Progenitor cell of endocrine pancreas (in vitro differentiated cells): ENCODE measurements around the gene SNX9. TPM values are rescaled to one million over a fixed set of nuclear protein-coding genes. Genes with fewer than 3 reads are reported as not detected.
A peak's percentile ranks its signal among the peaks of the same experiment; 100 is the strongest.

Experiments used
- DNase-seq: peaks from one replicate; pipeline ENCODE4 v3.0.0; 2021; ENCODE audit warnings: low spot score; ENCODE audit not compliant: unreplicated experiment
- H3K27ac Mint-ChIP-seq: 2 replicates; pipeline ENCODE4 v1.8.0; 2021; ENCODE audit warnings: mild to moderate bottlenecking, moderate library complexity, mixed read lengths
- H3K27me3 Mint-ChIP-seq: 2 replicates; pipeline ENCODE4 v1.8.0; 2021; ENCODE audit warnings: mixed read lengths
- H3K36me3 Mint-ChIP-seq: 2 replicates; pipeline ENCODE4 v1.8.0; 2022; ENCODE audit warnings: mixed read lengths; ENCODE audit not compliant: insufficient read depth
- H3K4me1 Mint-ChIP-seq: 2 replicates; pipeline ENCODE4 v1.8.0; 2021; ENCODE audit warnings: low read depth, mixed read lengths
- H3K4me3 Mint-ChIP-seq: 2 replicates; pipeline ENCODE4 v1.8.0; 2021; ENCODE audit warnings: low read depth, mild to moderate bottlenecking, moderate library complexity, mixed read lengths
- H3K9me3 Mint-ChIP-seq: 2 replicates; pipeline ENCODE4 v1.8.0; 2021; ENCODE audit warnings: low read depth, mixed read lengths
- total RNA-seq: library from RNA; stranded (reverse); gene quantifications from 2 replicates; pipeline ENCODE4 v1.2.1, GENCODE V29; 2021
- TF ChIP-seq, protein P1 (sequence below): fragments of 200-600 bp; sonication (generic); IDR thresholded peaks from one replicate; pipeline ENCODE4 v1.5.0; 2021; ENCODE audit warnings: antibody characterized with exemption, mild to moderate bottlenecking; ENCODE audit not compliant: unreplicated experiment

SNX9 gene
- total RNA-seq, 1 donor from 2014 or later, result 29.3 TPM

DNA sequence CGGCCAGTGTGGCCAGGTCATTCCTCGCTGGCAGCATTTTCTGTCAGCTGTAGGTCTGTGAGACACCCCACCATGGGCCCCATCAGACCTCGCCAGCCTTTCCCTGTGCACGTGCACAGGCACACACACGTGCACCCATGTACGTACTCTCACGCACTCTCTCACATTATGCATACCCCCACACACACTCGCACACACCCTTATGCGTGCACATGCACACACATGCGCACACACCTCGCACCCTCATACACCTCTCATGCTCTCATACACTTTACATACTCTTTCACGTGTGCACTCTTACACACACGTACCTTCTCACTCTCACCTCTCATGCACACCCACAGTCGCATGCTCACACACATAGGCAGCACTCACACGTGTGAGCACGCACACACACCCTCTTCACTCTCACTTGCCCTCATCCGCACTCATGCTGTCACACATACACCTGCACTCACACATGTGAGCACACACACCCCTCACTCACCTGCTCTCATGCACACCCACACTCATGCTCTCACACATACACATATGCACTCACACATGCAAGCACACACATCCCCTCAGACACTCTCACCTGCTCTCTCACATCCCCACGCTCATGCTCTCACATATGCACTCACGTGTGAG is 46.7 kb downstream of the SNX9 start:
- peaks cover 7% of the 10 kb centered on the region for H3K36me3 Mint-ChIP-seq
- H3K4me1 Mint-ChIP-seq, result no peaks in the 10 kb centered on the region
- no peaks in the 10 kb centered on the region for H3K27me3 Mint-ChIP-seq
- TF ChIP-seq, protein P1, sequence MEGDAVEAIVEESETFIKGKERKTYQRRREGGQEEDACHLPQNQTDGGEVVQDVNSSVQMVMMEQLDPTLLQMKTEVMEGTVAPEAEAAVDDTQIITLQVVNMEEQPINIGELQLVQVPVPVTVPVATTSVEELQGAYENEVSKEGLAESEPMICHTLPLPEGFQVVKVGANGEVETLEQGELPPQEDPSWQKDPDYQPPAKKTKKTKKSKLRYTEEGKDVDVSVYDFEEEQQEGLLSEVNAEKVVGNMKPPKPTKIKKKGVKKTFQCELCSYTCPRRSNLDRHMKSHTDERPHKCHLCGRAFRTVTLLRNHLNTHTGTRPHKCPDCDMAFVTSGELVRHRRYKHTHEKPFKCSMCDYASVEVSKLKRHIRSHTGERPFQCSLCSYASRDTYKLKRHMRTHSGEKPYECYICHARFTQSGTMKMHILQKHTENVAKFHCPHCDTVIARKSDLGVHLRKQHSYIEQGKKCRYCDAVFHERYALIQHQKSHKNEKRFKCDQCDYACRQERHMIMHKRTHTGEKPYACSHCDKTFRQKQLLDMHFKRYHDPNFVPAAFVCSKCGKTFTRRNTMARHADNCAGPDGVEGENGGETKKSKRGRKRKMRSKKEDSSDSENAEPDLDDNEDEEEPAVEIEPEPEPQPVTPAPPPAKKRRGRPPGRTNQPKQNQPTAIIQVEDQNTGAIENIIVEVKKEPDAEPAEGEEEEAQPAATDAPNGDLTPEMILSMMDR, result no peak
- no peak overlapping the region for H3K27ac Mint-ChIP-seq
- H3K9me3 Mint-ChIP-seq, result no peaks in the 10 kb centered on the region
- DNase-seq, result no peak
- no peak overlapping the region for H3K4me3 Mint-ChIP-seq

DNA sequence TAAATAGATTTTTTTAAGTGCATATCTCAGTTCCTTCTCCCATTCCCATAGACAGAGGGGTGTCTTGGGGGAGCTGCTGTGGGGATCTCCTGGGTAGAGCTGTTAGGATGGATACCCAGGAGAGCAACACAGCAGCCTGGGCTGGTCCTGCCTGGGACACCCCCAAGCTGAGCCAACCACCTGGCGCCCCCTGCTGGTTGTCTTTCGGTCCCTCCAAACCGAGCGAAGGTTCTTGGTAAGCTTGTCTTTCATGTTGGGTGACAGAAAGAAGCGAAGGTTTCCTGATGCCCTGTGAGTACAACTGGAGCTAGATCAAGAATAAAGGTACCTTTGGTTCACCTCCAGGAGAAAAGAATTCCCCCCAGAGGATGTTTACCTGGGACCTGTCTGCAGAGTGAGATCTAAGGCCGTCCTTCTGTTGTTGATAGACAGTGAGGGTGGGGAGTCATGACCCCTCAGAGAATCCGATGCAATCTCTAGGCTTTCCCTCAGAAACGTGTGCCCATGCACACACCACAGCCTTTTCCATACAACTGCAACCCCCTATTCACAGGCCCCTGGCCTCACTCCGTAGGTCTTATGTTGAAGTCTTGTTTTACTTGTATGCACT is 50.8 kb downstream of the SNX9 start:
- no peak overlapping the region for H3K4me3 Mint-ChIP-seq
- H3K27ac Mint-ChIP-seq, result no peak overlapping the region
- no peaks in the 10 kb centered on the region for H3K9me3 Mint-ChIP-seq
- peaks cover 2% of the 10 kb centered on the region for H3K4me1 Mint-ChIP-seq
- peak; percentile 59 for DNase-seq
- TF ChIP-seq, protein P1, result peak; percentile 78
- no peaks in the 10 kb centered on the region for H3K27me3 Mint-ChIP-seq
- H3K36me3 Mint-ChIP-seq, result peaks cover 20% of the 10 kb centered on the region

DNA sequence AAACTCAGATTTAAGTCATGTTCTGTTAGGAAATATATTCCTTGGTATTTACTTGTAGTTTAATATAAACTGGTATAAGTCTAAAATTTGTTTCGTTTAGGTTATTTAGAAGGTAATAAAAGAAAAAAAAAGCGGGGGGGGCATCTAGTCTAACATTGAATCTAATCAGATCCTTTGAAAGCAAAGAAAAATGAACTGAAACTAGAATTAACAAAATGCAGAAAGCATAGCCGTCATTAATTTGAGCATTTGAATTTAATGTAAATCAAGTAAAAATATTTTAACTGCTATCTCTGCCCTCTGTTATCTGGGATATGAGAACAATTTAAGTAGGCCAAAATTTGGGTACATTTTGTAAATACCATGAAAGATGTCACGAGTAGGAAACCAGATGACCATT is 54.1 kb downstream of the SNX9 start:
- no peak overlapping the region for H3K4me3 Mint-ChIP-seq
- peaks cover 26% of the 10 kb centered on the region for H3K4me1 Mint-ChIP-seq
- peaks cover 29% of the 10 kb centered on the region for H3K36me3 Mint-ChIP-seq
- H3K27me3 Mint-ChIP-seq, result no peaks in the 10 kb centered on the region
- H3K9me3 Mint-ChIP-seq, result no peaks in the 10 kb centered on the region
- TF ChIP-seq, protein P1, result no peak
- no peak for DNase-seq
- H3K27ac Mint-ChIP-seq, result no peak overlapping the region

DNA sequence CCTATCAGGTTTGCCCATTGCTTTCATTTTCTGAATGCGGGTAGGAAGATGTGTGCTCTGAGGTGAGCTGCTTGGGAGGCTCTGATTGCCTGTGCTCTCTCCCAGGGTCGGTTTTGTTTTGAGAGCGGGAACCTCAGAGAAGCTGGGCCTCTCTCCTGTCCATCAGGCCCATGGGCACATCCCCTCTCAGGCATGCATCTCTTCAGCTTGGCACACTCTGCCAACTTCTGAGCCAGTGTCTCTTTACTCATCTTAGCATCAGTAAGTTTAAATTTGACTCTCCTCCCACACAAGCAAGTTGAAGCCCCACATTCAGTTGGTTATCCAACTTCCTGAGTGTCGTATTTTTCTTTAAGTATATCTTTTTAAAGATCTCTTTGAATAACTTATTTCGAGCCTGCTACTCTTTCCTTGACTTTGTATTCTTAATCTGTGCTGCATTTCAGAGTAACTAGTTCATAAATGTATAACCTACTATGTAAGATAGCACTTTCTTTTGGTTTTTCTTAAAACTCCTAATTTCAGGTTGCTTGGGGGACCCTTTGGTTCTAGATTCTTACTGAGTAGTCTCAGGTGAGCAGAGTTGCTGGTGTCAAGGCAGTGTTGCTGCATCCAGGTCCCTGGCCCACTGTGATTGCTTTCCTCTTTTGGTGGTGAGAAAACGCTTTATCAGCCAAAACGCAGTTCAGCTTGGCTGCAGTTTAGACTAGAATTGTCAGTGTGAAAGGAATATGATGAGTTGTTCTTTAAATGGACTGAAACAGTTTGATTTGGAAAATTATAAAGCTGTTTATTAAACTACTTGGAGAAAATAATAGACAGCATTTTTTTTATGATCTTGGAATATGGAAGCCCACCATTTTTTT is 54.8 kb downstream of the SNX9 start:
- peaks cover 36% of the 10 kb centered on the region for H3K36me3 Mint-ChIP-seq
- TF ChIP-seq, protein P1, result no peak
- H3K4me3 Mint-ChIP-seq, result no peak overlapping the region
- H3K27ac Mint-ChIP-seq, result no peak overlapping the region
- no peak for DNase-seq
- no peaks in the 10 kb centered on the region for H3K27me3 Mint-ChIP-seq
- H3K9me3 Mint-ChIP-seq, result no peaks in the 10 kb centered on the region
- H3K4me1 Mint-ChIP-seq, result peaks cover 26% of the 10 kb centered on the region

DNA sequence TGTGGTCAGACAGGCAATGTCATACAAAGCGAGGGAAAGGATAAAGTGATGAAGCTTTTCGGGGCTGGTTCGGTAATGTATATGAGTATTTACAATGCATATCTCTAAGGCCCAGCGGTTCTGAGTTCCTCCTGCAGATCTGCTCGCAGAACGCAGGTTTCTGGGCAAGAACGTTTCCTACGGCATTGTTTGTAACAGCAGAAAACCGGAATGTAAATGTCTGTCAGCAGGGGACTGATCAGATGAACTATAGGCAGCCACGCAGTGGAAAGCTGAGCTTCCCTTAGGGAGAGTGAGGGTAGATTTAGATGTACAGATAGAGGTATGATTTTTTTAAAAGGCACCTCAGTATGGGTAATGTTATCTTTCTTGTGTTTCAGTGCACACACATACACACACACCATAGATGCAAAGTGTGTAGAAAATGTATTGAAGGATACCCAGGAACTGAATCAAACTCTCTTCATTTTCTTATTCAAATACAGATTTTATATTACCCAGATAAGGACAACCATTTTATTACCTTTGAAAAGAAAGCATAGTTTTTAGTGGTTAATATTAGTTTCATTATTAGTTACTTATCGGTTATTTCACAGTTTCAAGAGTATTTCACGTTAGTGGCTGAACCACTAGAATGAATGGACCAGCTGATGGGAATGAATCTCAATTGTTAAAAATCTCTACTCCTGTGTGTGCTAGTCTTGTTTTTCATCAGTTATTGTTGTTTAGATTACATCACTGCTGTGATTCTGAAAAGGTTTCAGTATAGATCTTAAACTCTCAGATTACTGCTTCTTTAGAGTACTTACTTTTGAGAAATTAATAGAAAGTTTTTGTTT is 56.2 kb downstream of the SNX9 start:
- peaks cover 36% of the 10 kb centered on the region for H3K36me3 Mint-ChIP-seq
- TF ChIP-seq, protein P1, result no peak
- no peak overlapping the region for H3K4me3 Mint-ChIP-seq
- H3K27ac Mint-ChIP-seq, result peak overlapping the region; percentile 33
- no peaks in the 10 kb centered on the region for H3K9me3 Mint-ChIP-seq
- DNase-seq, result no peak
- H3K27me3 Mint-ChIP-seq, result no peaks in the 10 kb centered on the region
- peaks cover 26% of the 10 kb centered on the region for H3K4me1 Mint-ChIP-seq
